Adrenal gland (tissue), 5 donors: Measurements from ENCODE around the gene SERPINA6.

Source experiments
- CTCF ChIP-seq, 6 experiments: fragments of 450-650 bp in 4 of 6; fragments of 200-600 bp in 2 of 6; sonication (generic) in 1 of 6; IDR thresholded peaks; 1 replicate in 5 of 6; 2 replicates in 1 of 6; pipeline versions ENCODE4 v1.5.1 to v1.8.0; 2016 to 2021; ENCODE audit warnings: antibody characterized with exemption in 6 of 6, mild to moderate bottlenecking in 2 of 6, moderate library complexity in 1 of 6
- POLR2A ChIP-seq, 2 donors: fragments of 450-650 bp; IDR thresholded peaks; one replicate each; pipeline ENCODE4 v1.6.1; 2017; ENCODE audit warnings: antibody characterized with exemption in 2 of 2, mild to moderate bottlenecking in 2 of 2, moderate library complexity in 1 of 2
- donor health status: DM: no; HTN: no; CAD: no.

- TF ChIP-seq CTCF (IDR thresholded peaks at IDR 0.05), result no peak
- TF ChIP-seq POLR2A (IDR thresholded peaks at IDR 0.05), result no peak
These were observed 5.1 kb upstream of the SERPINA6 start for GRCh38 chr14:94328196-94328595.
